Heart right ventricle (tissue), 16 donors: ENCODE results near the gene DOCK9. TPM values are rescaled to one million over a fixed set of nuclear protein-coding genes. Genes with fewer than 3 reads are reported as not detected.

Experiments used
- ATAC-seq, 8 donors: fragments of 200-7000 bp; cut with Tn5 transposase; one replicate each; pipeline ENCODE4 v1.9.1; 2020; ENCODE audit warnings: mild to moderate bottlenecking in 8 of 8, moderate library complexity in 8 of 8, moderate number of reproducible peaks in 1 of 8
- DNase-seq, 2 donors: peaks; one replicate each; pipeline ENCODE4 v3.0.0-alpha.2; 2020
- H3K27ac ChIP-seq, 10 donors: fragments of 200-600 bp; sonication (generic) in 2 of 10; one replicate each; pipeline versions ENCODE4 v1.5.0 to v1.8.0; 2020 to 2022; ENCODE audit warnings: mild to moderate bottlenecking in 3 of 10
- H3K27me3 ChIP-seq, 7 donors: fragments of 200-600 bp; one replicate each; pipeline ENCODE4 v1.8.0; 2021 to 2022; ENCODE audit warnings: mild to moderate bottlenecking in 2 of 7
- H3K36me3 ChIP-seq, 9 donors: fragments of 200-600 bp; sonication (generic) in 1 of 9; one replicate each; pipeline versions ENCODE4 v1.5.0 to v1.8.0; 2020 to 2022; ENCODE audit warnings: mild to moderate bottlenecking in 2 of 9
- H3K4me1 ChIP-seq, 9 donors: fragments of 200-600 bp; sonication (generic) in 1 of 9; one replicate each; pipeline versions ENCODE4 v1.5.0 to v1.8.0; 2020 to 2022; ENCODE audit warnings: mild to moderate bottlenecking in 4 of 9
- H3K4me3 ChIP-seq, 10 donors: fragments of 200-600 bp; sonication (generic) in 2 of 10; one replicate each; pipeline versions ENCODE4 v1.5.0 to v1.8.0; 2020 to 2022; ENCODE audit warnings: mild to moderate bottlenecking in 7 of 10, moderate library complexity in 2 of 10
- H3K9me3 ChIP-seq, 11 donors: fragments of 200-600 bp in 10 of 11; sonication (generic) in 2 of 11; one replicate each; pipeline versions ENCODE4 v1.5.0 to v1.8.0; 2013 to 2022; ENCODE audit warnings: mild to moderate bottlenecking in 2 of 11, control low read depth in 1 of 11, moderate library complexity in 1 of 11
- WGBS, 2 donors: extraction: QIAGEN DNeasy Blood & Tissue Kit; methylation state at CpG; one replicate each; pipeline ENCODE4 v1.1.7; 2013; ENCODE audit warnings: inconsistent platforms in 1 of 2; 5-methylcytosine and 5-hydroxymethylcytosine counted together
- intact Hi-C, 10 donors: fragments of 100-400 bp; cut with DNase I; formaldehyde crosslinking; loops; one replicate each; pipeline versions ENCODE4 v1.11.1 to v1.14.2; 2022
- polyA plus RNA-seq, 2 donors: library from polyadenylated mRNA; stranded (reverse); fragments of 200-250 nt; gene quantifications; one replicate each; pipeline ENCODE4 v1.2.3, GENCODE V29; 2013
- total RNA-seq, 10 donors: library from RNA; stranded (reverse); fragmentation: NEBNext Ultra II Directional in 3 of 10; extraction: Animal tissue kit (Norgen Biotek cat#: 25700) in 3 of 10; gene quantifications; one replicate each; pipeline versions ENCODE4 v1.2.1 to v1.2.4, GENCODE V29; 2021 to 2023
- TF ChIP-seq, protein P1 (sequence below), 9 donors: fragments of 200-600 bp; sonication (generic) in 2 of 9; IDR thresholded peaks; one replicate each; pipeline versions ENCODE4 v1.5.0 to v1.8.0; 2021 to 2022; ENCODE audit warnings: antibody characterized with exemption in 9 of 9, mild to moderate bottlenecking in 5 of 9, moderate library complexity in 1 of 9
- donor health status: Arrhythmogenic right ventricular cardiomyopathy.
- donor health status: ischemic (EF 13 %, LVEDD 7.1; RV severe dilation, severe dysfunction).
- donor health status: healthy with polysubstance abuse.
- donor health status: DM: no; HTN: yes; CAD: no.
- donor health status: DM: no; HTN: no; CAD: no.
- donor health status: ischemic (EF 25% LVEDD 6.9; RV normal size, moderate dysfunction).
- donor health status: ischemic (EF 25% LVEDD 5.7; RV mildly dilated, moderate dysfunction).
- donor health status: healthy.
- donor health status: DM: yes; HTN: yes; CAD: no.
- donor health status: Ischemic cardiomyopathy.
- donor health status: ischemic (EF 35%, LVEDD 5.7; RV mildly dilated, moderate dysfunction).
- donor health status: nonischemic (EF 11% LVEDD 7.7; RV severe dilation, severe dysfunction).
- donor health status: DM: yes; HTN: yes; CAD: no.
- donor health status: PGD.
- donor health status: ischemic (EF 29% LVEDD 5.4; RV normal size, mild dysfunction).
- donor health status: nonischemic (EF 23%, LVEDD 6.1; RV moderate dilation, normal function).

Gene DOCK9
- total and polyA plus RNA-seq, 12 donors = 31.6 to 73.7 (median 43.4) TPM

DNA sequence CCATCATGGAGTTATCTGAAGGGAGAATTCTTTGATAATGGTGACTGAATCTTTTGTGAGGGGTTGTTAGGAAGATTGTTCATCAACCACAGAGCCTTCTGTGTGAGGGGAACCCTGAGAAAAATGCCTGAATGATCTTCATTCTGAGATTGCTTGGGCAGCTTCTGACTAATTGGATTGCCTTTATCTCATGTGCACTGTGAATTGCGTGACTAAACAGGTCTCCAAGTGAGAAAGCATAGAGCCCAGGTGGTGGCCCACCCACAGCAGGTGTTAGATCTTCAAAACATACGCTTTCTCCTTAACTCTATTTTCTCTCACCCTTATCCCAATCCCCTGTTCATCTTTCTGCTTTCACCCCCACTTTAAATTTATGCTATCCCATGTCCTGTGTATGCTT, 58.3 kb downstream of the DOCK9 start:
- 95 to 99% methylated on average over 2 of the region's 2 CpGs for WGBS, 2 donors
- TF ChIP-seq, protein P1, sequence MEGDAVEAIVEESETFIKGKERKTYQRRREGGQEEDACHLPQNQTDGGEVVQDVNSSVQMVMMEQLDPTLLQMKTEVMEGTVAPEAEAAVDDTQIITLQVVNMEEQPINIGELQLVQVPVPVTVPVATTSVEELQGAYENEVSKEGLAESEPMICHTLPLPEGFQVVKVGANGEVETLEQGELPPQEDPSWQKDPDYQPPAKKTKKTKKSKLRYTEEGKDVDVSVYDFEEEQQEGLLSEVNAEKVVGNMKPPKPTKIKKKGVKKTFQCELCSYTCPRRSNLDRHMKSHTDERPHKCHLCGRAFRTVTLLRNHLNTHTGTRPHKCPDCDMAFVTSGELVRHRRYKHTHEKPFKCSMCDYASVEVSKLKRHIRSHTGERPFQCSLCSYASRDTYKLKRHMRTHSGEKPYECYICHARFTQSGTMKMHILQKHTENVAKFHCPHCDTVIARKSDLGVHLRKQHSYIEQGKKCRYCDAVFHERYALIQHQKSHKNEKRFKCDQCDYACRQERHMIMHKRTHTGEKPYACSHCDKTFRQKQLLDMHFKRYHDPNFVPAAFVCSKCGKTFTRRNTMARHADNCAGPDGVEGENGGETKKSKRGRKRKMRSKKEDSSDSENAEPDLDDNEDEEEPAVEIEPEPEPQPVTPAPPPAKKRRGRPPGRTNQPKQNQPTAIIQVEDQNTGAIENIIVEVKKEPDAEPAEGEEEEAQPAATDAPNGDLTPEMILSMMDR (IDR thresholded peaks at IDR 0.05) = no peak
- H3K27ac ChIP-seq = peak overlapping the region in 3 of 10 donors; percentile 12 to 72 (median 41)

DNA sequence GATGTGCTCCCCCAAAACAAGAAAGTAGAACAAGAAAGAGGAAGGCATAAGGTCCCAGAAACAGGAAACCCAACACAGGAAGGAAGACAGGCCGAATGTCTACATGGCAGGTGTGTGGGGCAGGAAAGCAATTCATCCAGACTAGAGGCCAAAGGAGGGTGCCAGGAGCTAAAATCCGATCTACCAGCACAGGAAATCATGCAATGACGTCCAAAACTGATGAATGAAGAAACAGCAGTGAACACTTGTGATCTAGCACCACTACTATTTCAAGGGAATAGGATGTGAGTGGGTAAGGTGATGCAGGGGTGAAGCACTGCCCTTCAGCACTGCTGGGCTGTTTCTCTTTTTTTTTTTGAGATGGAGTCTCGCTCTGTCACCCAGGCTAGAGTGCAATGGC, 59.1 kb downstream of the DOCK9 start:
- Histone ChIP-seq H3K36me3 (peaks cover 0 to 66% (median 5%) of the 10 kb centered on the region in 9 donors), H3K27ac (peak overlapping the region in 3 of 10 donors; percentile 26 to 72 (median 41)), H3K4me1 (peaks cover 4 to 88% (median 48%) of the 10 kb centered on the region in 9 donors), H3K27me3 (no peaks in the 10 kb centered on the region), H3K9me3 (no peaks in the 10 kb centered on the region), H3K4me3 (no peak overlapping the region)
- TF ChIP-seq, protein P1 (IDR thresholded peaks at IDR 0.05) = no peak
- 69 to 85% methylated on average over 4 of the region's 4 CpGs for WGBS, 2 donors
- intact Hi-C loops = loop anchor here in 1 of 10 donors (10.0 kb wide), 1 partner anchor 46 kb away; no protein-coding TSS in a partner anchor
- DNase-seq (no peak), ATAC-seq (peak in 2 of 8 donors; percentile 45 to 65)

More for the DNA sequence above, 58.3 kb downstream of the DOCK9 start:
- peaks cover 0 to 58% (median 5%) of the 10 kb centered on the region in 9 donors for H3K36me3 ChIP-seq
- peaks cover 4 to 88% (median 56%) of the 10 kb centered on the region in 9 donors for H3K4me1 ChIP-seq
- no peaks in the 10 kb centered on the region for H3K9me3 ChIP-seq
- DNase-seq (no peak), ATAC-seq (no peak)
- intact Hi-C loops = loop anchor here in 1 of 10 donors (10.0 kb wide), 1 partner anchor 45 kb away; no protein-coding TSS in a partner anchor
- H3K27me3 ChIP-seq = no peaks in the 10 kb centered on the region
- H3K4me3 ChIP-seq = no peak overlapping the region

DNA sequence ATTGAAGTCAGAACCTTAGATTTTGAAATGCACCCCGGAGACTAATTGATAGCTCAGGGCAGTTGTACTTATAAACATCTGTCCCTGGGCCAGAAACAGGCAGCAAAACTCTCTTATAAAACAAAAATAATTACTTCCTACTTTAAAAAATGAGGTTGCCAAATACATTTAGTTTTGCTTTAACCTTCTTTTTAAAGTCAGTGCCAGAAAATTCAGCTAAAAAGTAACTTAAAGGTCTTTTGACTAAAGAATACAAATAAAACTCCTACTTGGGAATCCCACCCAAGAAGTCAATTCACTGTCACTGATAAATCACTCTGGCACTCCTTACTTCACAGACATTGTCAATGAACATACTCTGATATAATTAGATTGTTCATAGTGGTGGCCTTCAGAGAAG, 60.7 kb downstream of the DOCK9 start:
- DNase-seq (no peak), ATAC-seq (peak in 1 of 8 donors; percentile 36)
- Histone ChIP-seq H3K9me3 (no peaks in the 10 kb centered on the region), H3K4me1 (peaks cover 4 to 88% (median 46%) of the 10 kb centered on the region in 9 donors), H3K36me3 (peaks cover 0 to 69% (median 5%) of the 10 kb centered on the region in 9 donors), H3K27ac (peak overlapping the region in 8 of 10 donors; percentile 8 to 72 (median 22)), H3K4me3 (no peak overlapping the region), H3K27me3 (no peaks in the 10 kb centered on the region)
- 40 to 45% methylated on average over 1 of the region's 1 CpG for WGBS, 2 donors
- TF ChIP-seq, protein P1 (IDR thresholded peaks at IDR 0.05) = no peak
- intact Hi-C loops = loop anchor here in 1 of 10 donors (10.0 kb wide), 1 partner anchor 48 kb away; no protein-coding TSS in a partner anchor

DNA sequence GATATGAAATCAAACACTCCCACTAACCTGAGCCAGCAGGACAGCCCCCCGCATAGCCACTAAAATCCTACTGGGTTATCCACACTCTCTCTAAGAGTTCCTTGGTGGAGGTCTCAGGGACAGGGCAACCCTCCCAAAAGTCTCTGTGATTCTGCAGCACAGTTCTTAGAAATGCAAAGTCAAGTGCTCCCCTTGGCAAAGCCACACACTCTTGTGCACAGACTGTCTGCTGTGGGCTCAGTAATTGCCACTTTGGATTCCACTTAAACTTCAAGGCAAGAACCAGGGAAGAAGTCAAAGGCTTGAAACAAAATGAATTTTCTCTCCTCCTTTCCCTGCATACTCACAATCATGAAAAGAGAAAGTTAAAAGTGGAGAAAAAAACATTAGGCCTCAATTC, 61.5 kb downstream of the DOCK9 start:
- no peak for DNase-seq
- TF ChIP-seq, protein P1 (IDR thresholded peaks at IDR 0.05) = no peak
- intact Hi-C loops = loop anchor here in 1 of 10 donors (10.0 kb wide), 1 partner anchor 48 kb away; no protein-coding TSS in a partner anchor
- Histone ChIP-seq H3K27ac (peak overlapping the region in 1 of 10 donors; percentile 72), H3K9me3 (no peaks in the 10 kb centered on the region), H3K4me1 (peaks cover 0 to 88% (median 44%) of the 10 kb centered on the region in 9 donors), H3K27me3 (no peaks in the 10 kb centered on the region), H3K4me3 (no peak overlapping the region), H3K36me3 (peaks cover 0 to 63% (median 5%) of the 10 kb centered on the region in 9 donors)
- ATAC-seq = peak in 2 of 8 donors; percentile 19 to 38
- 100% methylated on average over 1 of the region's 1 CpG for WGBS, 2 donors
